ENCODE data around the gene CRYBB3.

DNA sequence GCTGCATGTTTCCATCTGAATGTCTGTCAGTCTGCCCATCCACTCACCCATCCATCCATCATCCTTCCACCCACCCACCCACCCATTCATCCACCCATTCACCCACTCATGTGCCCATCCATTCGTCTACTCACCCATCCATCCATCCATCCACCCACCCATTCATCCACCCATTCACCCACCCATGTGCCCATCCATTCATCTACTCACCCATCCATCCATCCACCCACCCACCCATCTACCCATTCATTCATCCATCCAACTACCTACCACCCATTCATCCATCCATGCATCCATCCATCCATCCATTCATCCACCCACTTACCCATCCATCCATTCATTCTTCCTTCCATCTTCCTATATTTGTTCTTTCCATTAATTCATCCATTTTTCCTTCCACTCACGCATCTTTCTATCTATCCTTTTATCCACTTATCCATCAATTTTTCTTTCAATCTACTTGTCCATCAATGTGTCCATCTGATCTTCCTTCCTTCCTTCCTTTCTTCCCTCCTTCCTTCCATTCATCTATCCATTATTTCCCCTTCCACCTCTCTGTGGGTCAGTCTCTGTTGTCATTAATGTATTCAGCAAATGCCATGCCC lies 8.0 kb downstream of the CRYBB3 start:
- TF ChIP-seq, protein P1, sequence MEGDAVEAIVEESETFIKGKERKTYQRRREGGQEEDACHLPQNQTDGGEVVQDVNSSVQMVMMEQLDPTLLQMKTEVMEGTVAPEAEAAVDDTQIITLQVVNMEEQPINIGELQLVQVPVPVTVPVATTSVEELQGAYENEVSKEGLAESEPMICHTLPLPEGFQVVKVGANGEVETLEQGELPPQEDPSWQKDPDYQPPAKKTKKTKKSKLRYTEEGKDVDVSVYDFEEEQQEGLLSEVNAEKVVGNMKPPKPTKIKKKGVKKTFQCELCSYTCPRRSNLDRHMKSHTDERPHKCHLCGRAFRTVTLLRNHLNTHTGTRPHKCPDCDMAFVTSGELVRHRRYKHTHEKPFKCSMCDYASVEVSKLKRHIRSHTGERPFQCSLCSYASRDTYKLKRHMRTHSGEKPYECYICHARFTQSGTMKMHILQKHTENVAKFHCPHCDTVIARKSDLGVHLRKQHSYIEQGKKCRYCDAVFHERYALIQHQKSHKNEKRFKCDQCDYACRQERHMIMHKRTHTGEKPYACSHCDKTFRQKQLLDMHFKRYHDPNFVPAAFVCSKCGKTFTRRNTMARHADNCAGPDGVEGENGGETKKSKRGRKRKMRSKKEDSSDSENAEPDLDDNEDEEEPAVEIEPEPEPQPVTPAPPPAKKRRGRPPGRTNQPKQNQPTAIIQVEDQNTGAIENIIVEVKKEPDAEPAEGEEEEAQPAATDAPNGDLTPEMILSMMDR (IDR thresholded peaks at IDR 0.05 in 2 of 3, conservative IDR thresholded peaks at IDR 0.05 in 1 of 3; ENCODE audit: insufficient read depth in 2 of 3, low read depth in 1 of 3, low read length in 3 of 3) = no peak
- TF ChIP-seq ZNF274 (IDR thresholded peaks at IDR 0.05; ENCODE audit: borderline replicate concordance, low read depth, low read length) = no peak
- TF ChIP-seq RBM39 (optimal IDR thresholded peaks at IDR 0.05; ENCODE audit: low read depth, low read length) = no peak
- TF ChIP-seq, protein P2, sequence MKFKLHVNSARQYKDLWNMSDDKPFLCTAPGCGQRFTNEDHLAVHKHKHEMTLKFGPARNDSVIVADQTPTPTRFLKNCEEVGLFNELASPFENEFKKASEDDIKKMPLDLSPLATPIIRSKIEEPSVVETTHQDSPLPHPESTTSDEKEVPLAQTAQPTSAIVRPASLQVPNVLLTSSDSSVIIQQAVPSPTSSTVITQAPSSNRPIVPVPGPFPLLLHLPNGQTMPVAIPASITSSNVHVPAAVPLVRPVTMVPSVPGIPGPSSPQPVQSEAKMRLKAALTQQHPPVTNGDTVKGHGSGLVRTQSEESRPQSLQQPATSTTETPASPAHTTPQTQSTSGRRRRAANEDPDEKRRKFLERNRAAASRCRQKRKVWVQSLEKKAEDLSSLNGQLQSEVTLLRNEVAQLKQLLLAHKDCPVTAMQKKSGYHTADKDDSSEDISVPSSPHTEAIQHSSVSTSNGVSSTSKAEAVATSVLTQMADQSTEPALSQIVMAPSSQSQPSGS (CRISPR knock-in tag; IDR thresholded peaks at IDR 0.05) = no peak
- TF ChIP-seq BMI1 (IDR thresholded peaks at IDR 0.05; ENCODE audit: low read length) = no peak
- no peak for TF ChIP-seq HSF4 (CRISPR knock-in tag; IDR thresholded peaks at IDR 0.05; ENCODE audit: borderline replicate concordance)

Data from K562 (cell line).